ENCODE results near the gene DHDDS. TPM values are rescaled to one million over a fixed set of nuclear protein-coding genes. Genes with fewer than 3 reads are reported as not detected.

Gene DHDDS
- total and polyA plus RNA-seq, 2 of the 13 experiments (the other 11 are each of a cell fraction or from before 2014, with no cell fraction given): 18.9 to 28.3 TPM

DNA sequence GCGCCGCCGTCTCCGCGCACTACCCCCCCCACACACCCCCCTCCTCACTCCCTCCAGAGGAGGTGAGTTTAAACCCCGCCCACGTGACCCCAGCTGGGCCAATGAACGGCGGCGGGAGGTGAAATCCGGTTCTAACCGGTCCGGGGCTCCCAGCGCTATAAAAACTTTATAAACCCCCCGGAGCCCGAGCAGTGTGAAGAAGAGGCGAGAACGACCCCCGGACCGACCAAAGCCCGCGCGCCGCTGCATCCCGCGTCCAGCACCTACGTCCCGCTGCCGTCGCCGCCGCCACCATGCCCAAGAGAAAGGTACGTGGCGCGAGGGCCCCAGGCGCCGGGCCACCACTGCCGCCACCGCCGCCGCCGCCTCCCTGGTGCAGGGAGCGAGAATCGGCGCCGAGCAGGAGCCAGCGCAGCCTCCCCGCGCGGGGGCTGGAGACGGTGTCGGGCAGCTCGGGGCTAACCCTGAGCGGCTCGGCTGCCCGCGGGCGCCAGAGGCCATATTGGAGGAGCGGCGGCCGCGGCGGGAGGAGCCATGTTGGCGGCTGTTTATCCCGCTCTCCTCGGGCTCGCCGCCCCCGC lies 40.3 kb downstream of the DHDDS start, which contains the start of gene HMGN2 (continued):
- TF ChIP-seq, protein P1, sequence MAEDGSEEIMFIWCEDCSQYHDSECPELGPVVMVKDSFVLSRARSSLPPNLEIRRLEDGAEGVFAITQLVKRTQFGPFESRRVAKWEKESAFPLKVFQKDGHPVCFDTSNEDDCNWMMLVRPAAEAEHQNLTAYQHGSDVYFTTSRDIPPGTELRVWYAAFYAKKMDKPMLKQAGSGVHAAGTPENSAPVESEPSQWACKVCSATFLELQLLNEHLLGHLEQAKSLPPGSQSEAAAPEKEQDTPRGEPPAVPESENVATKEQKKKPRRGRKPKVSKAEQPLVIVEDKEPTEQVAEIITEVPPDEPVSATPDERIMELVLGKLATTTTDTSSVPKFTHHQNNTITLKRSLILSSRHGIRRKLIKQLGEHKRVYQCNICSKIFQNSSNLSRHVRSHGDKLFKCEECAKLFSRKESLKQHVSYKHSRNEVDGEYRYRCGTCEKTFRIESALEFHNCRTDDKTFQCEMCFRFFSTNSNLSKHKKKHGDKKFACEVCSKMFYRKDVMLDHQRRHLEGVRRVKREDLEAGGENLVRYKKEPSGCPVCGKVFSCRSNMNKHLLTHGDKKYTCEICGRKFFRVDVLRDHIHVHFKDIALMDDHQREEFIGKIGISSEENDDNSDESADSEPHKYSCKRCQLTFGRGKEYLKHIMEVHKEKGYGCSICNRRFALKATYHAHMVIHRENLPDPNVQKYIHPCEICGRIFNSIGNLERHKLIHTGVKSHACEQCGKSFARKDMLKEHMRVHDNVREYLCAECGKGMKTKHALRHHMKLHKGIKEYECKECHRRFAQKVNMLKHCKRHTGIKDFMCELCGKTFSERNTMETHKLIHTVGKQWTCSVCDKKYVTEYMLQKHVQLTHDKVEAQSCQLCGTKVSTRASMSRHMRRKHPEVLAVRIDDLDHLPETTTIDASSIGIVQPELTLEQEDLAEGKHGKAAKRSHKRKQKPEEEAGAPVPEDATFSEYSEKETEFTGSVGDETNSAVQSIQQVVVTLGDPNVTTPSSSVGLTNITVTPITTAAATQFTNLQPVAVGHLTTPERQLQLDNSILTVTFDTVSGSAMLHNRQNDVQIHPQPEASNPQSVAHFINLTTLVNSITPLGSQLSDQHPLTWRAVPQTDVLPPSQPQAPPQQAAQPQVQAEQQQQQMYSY (CRISPR knock-in tag; IDR thresholded peaks at IDR 0.05): no peak
- no peak for TF ChIP-seq ISL2 (CRISPR knock-in tag; IDR thresholded peaks at IDR 0.05)
- 0 out of 2 replicates have a peak, but pooled peaks have one; percentile 59 for TF ChIP-seq ZBTB43 (CRISPR knock-in tag; conservative IDR thresholded peaks at IDR 0.05)
- 0 out of 2 replicates have a peak, but pooled peaks have one; percentile 6 for TF ChIP-seq ZNF674 (CRISPR knock-in tag; IDR thresholded peaks at IDR 0.05; ENCODE audit: low read depth)
- no peak for TF ChIP-seq ZNF510 (CRISPR knock-in tag; IDR thresholded peaks at IDR 0.05; ENCODE audit: low read depth)
- no peak for TF ChIP-seq HNRNPLL (IDR thresholded peaks at IDR 0.05; ENCODE audit: low read depth, low read length, poor library complexity, severe bottlenecking)
- TF ChIP-seq SRSF1 (optimal IDR thresholded peaks at IDR 0.05; ENCODE audit: low read depth, low read length): no peak
- no peak for TF ChIP-seq CREB1 (IDR thresholded peaks at IDR 0.05)
- no peak for TF ChIP-seq CREB1 (CRISPR knock-in tag; IDR thresholded peaks at IDR 0.05)
- no peak for TF ChIP-seq ZNF572 (CRISPR knock-in tag; IDR thresholded peaks at IDR 0.05)
- TF ChIP-seq ZNF816 (CRISPR knock-in tag; IDR thresholded peaks at IDR 0.05; ENCODE audit: borderline replicate concordance): no peak
- no peak for TF ChIP-seq FOXO4 (CRISPR knock-in tag; conservative IDR thresholded peaks at IDR 0.05)
- TF ChIP-seq ZNF720 (CRISPR knock-in tag; IDR thresholded peaks at IDR 0.05): no peak
- TF ChIP-seq, protein P2, sequence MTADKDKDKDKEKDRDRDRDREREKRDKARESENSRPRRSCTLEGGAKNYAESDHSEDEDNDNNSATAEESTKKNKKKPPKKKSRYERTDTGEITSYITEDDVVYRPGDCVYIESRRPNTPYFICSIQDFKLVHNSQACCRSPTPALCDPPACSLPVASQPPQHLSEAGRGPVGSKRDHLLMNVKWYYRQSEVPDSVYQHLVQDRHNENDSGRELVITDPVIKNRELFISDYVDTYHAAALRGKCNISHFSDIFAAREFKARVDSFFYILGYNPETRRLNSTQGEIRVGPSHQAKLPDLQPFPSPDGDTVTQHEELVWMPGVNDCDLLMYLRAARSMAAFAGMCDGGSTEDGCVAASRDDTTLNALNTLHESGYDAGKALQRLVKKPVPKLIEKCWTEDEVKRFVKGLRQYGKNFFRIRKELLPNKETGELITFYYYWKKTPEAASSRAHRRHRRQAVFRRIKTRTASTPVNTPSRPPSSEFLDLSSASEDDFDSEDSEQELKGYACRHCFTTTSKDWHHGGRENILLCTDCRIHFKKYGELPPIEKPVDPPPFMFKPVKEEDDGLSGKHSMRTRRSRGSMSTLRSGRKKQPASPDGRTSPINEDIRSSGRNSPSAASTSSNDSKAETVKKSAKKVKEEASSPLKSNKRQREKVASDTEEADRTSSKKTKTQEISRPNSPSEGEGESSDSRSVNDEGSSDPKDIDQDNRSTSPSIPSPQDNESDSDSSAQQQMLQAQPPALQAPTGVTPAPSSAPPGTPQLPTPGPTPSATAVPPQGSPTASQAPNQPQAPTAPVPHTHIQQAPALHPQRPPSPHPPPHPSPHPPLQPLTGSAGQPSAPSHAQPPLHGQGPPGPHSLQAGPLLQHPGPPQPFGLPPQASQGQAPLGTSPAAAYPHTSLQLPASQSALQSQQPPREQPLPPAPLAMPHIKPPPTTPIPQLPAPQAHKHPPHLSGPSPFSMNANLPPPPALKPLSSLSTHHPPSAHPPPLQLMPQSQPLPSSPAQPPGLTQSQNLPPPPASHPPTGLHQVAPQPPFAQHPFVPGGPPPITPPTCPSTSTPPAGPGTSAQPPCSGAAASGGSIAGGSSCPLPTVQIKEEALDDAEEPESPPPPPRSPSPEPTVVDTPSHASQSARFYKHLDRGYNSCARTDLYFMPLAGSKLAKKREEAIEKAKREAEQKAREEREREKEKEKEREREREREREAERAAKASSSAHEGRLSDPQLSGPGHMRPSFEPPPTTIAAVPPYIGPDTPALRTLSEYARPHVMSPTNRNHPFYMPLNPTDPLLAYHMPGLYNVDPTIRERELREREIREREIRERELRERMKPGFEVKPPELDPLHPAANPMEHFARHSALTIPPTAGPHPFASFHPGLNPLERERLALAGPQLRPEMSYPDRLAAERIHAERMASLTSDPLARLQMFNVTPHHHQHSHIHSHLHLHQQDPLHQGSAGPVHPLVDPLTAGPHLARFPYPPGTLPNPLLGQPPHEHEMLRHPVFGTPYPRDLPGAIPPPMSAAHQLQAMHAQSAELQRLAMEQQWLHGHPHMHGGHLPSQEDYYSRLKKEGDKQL (CRISPR knock-in tag; IDR thresholded peaks at IDR 0.05; ENCODE audit: low read depth): no peak
- TF ChIP-seq ZNF235 (CRISPR knock-in tag; IDR thresholded peaks at IDR 0.05; ENCODE audit: borderline replicate concordance): peak; percentile 64; the same call in 1 of the 2 replicates
- no peak; the same call in 1 of the 2 replicates for TF ChIP-seq HOXA5 (CRISPR knock-in tag; IDR thresholded peaks at IDR 0.05)
- no peak for TF ChIP-seq ATF4 (CRISPR knock-in tag; IDR thresholded peaks at IDR 0.05)
